HEK293T (cell line): ENCODE measurements around the gene NCCRP1.
"Not testable (repeated sequence)": the region's sequence is repeated elsewhere in the genome, so short reads cannot be mapped to it uniquely, and the experiment has no call there.

Experiments used
- CTCF ChIA-PET: fragments of 350-600 bp; formaldehyde crosslinking; extraction: SDS; loops from one replicate; lab custom pipeline; 2021; ENCODE audit warnings: antibody characterized with exemption, inconsistent platforms; lab: Yijun Ruan, JAX
- POLR2A ChIA-PET: fragments of 350-600 bp; formaldehyde crosslinking; extraction: SDS; loops from one replicate; lab custom pipeline; 2020; ENCODE audit warnings: antibody characterized with exemption, inconsistent platforms; lab: Yijun Ruan, JAX
- DNase-seq: peaks from one replicate; pipeline ENCODE4 v3.0.0; 2012; ENCODE audit warnings: mixed read lengths; ENCODE audit errors: extremely low spot score
- ARNT ChIP-seq: fragments of 450-650 bp; IDR thresholded peaks from 2 replicates; pipeline ENCODE4 v1.6.1; 2017; ENCODE audit warnings: mild to moderate bottlenecking
- BHLHE40 ChIP-seq: fragments of 450-650 bp; IDR thresholded peaks from 2 replicates; pipeline ENCODE4 v1.6.1; 2016; ENCODE audit warnings: mild to moderate bottlenecking, moderate library complexity, borderline replicate concordance
- CTBP1 ChIP-seq: fragments of 450-650 bp; IDR thresholded peaks from 2 replicates; pipeline ENCODE4 v1.6.1; 2016; ENCODE audit warnings: borderline replicate concordance
- ELF4 ChIP-seq: fragments of 450-650 bp; IDR thresholded peaks from 2 replicates; pipeline ENCODE4 v1.6.1; 2017; ENCODE audit warnings: antibody characterized with exemption
- FOXA1 ChIP-seq: fragments of 450-650 bp; IDR thresholded peaks from 2 replicates; pipeline ENCODE4 v1.6.1; 2016; ENCODE audit warnings: mild to moderate bottlenecking
- FOXK2 ChIP-seq: fragments of 450-650 bp; IDR thresholded peaks from 2 replicates; pipeline ENCODE4 v1.6.1; 2016; ENCODE audit warnings: mild to moderate bottlenecking
- FOXM1 ChIP-seq: fragments of 450-650 bp; IDR thresholded peaks from 2 replicates; pipeline ENCODE4 v1.6.1; 2017; ENCODE audit warnings: mild to moderate bottlenecking, borderline replicate concordance
- HDGF ChIP-seq: fragments of 450-650 bp; IDR thresholded peaks from 2 replicates; pipeline ENCODE4 v1.6.1; 2017; ENCODE audit warnings: antibody characterized with exemption, borderline replicate concordance
- L3MBTL2 ChIP-seq: fragments of 450-650 bp; conservative IDR thresholded peaks from 2 replicates; pipeline ENCODE4 v1.6.1; 2016; ENCODE audit warnings: mild to moderate bottlenecking
- LEF1 ChIP-seq: fragments of 450-650 bp; IDR thresholded peaks from 2 replicates; pipeline ENCODE4 v1.6.1; 2017; ENCODE audit warnings: mild to moderate bottlenecking, borderline replicate concordance
- NFRKB ChIP-seq: fragments of 450-650 bp; IDR thresholded peaks from 2 replicates; pipeline ENCODE4 v1.6.1; 2016; ENCODE audit warnings: mild to moderate bottlenecking, moderate library complexity
- SP1 ChIP-seq: fragments of 450-650 bp; IDR thresholded peaks from 2 replicates; pipeline ENCODE4 v1.6.1; 2017
- SUZ12 ChIP-seq: fragments of 450-650 bp; IDR thresholded peaks from 2 replicates; pipeline ENCODE4 v1.6.1; 2016; ENCODE audit warnings: mild to moderate bottlenecking
- TARDBP ChIP-seq: fragments of 450-650 bp; IDR thresholded peaks from 2 replicates; pipeline ENCODE4 v1.6.1; 2016
- ZNF384 ChIP-seq: fragments of 450-650 bp; IDR thresholded peaks from 2 replicates; pipeline ENCODE4 v1.6.1; 2016
- TF ChIP-seq, protein P1 (sequence below): fragments of 450-650 bp; IDR thresholded peaks from 2 replicates; pipeline ENCODE4 v1.6.1; 2016

The NCCRP1 gene

DNA sequence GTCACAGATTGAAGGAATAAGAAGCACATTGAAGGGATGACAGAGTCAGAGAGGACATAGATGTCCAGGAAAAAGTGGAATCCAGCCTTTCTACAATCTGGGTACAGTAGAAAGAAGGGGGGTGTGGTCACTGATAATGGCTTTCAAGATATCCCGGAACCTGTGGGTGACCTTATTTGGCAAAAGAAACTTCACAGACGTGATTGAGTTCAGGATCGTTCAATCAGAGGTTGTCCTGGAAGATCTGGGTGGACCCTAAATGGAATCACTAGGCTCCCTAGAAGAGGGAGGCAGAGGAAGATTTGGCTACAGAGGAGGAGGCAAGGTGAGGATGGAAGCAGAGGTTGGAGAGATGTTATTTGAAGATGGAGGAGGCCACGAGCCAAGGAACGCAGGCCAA, 20.3 kb downstream of the NCCRP1 start:
- DNase-seq: no peak
- ChIA-PET CTCF (no interaction called here), POLR2A (no interaction called here)
- TF ChIP-seq, protein P1, sequence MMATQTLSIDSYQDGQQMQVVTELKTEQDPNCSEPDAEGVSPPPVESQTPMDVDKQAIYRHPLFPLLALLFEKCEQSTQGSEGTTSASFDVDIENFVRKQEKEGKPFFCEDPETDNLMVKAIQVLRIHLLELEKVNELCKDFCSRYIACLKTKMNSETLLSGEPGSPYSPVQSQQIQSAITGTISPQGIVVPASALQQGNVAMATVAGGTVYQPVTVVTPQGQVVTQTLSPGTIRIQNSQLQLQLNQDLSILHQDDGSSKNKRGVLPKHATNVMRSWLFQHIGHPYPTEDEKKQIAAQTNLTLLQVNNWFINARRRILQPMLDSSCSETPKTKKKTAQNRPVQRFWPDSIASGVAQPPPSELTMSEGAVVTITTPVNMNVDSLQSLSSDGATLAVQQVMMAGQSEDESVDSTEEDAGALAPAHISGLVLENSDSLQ: no peak

DNA sequence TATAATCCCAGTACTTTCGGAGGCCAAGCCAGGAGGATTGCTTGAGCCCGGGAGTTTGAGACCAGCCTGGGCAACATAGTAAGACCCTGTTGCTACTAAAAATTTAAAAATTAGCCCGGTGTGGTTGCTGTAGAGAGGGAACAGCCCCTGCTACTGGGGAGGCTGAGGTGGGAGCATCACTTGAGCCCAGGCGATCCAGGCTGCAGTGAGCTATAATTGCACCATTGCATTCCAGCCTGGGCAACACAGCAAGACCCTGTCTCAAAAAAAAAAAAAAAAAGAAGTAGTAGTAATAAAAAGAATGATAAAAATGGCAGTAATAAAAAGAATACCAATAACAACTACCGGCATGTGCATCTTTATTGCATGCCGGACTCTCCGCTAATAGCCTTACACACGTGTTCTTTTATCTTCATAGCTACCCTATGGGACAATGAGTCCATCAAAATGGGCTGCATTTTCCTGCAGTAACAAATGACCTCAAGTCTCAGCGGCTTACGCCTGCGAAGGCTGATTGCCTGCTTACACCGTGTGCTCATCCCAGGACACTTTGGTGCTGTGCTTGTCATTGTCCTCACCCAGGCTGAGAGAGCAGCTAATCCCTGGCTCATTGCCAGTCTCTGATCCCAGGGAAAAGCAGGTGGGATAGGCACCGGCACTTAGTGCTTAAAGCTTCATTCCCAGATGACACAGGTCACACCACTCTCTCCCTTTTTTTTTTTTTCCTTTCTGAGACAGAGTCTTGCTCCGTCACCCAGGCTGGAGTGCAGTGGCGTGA, 21.7 kb downstream of the NCCRP1 start:
- no peak for DNase-seq
- CTCF ChIA-PET: interaction anchor here (0.6 to 0.7 kb wide), 2 partner anchors 32 to 111 kb away, joined by 3 to 7 read pairs; no protein-coding TSS in a partner anchor
- POLR2A ChIA-PET: no interaction called here
- no peak for TF ChIP-seq FOXK2
- TF ChIP-seq, protein P1: no peak
- no peak for TF ChIP-seq ELF4
- TF ChIP-seq ARNT: no peak
- no peak for TF ChIP-seq NFRKB
- TF ChIP-seq SUZ12: no peak
- TF ChIP-seq HDGF: no peak
- TF ChIP-seq CTBP1: no peak
- TF ChIP-seq ZNF384: no peak
- no peak for TF ChIP-seq BHLHE40
- TF ChIP-seq SP1: no peak
- no peak for TF ChIP-seq FOXA1
- TF ChIP-seq FOXM1: no peak
- TF ChIP-seq TARDBP: no peak
- TF ChIP-seq L3MBTL2: no peak
- TF ChIP-seq LEF1: no peak

DNA sequence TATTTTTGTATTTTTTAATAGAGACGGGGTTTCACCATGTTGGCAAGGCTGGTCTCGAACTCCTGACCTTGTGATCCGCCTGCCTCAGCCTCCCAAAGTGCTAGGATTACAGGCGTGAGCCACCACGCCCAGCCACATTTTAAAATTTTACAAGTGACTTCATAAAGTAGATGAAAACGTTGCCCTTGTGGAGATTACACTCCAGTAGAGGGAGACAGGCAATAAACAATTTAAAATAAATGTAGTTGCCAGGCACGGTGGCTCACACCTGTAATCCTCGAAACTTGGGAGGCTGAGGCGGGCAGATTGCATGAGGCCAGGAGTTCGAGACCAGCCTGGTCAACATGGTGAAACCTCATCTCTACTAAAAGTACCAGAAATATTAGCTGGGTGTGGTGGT, 22.3 kb downstream of the NCCRP1 start:
- DNase-seq, POLR2A ChIA-PET: not testable (repeated sequence)
- CTCF ChIA-PET: interaction anchor here (0.7 kb wide), 1 partner anchor 32 kb away, joined by 3 read pairs; no protein-coding TSS in a partner anchor

DNA sequence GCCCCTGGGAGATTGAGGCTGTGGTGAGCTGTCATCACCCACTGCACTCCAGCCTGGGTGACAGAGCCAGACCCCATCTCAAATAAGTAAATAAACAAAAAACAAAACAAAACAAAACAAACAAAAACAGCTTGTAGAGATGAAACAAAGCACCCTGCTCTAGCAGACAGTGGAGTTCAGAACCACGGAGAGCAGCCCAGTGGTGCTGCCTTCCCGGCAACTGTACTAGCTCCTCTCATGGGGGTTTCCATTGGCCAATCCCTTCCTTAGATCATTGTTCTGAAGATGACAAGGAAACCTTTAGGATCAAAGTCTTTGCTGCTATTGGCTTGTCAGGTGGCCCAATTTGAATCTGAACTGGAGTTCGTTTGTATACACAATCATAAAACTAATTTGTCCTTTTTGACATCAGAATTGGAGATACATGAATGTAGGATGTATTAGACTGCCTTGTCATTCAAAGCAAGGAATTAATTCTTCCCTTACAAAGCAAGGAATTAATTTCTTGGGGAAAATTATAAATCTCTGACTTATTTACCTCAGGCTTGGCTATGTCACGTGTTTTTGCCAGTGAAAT, 27.0 kb downstream of the NCCRP1 start:
- peak; percentile 45 for DNase-seq
- ChIA-PET CTCF (no interaction called here), POLR2A (no interaction called here)
- no peak for TF ChIP-seq CTBP1
- TF ChIP-seq HDGF: no peak
- TF ChIP-seq NFRKB: no peak
- TF ChIP-seq TARDBP: no peak
- TF ChIP-seq ELF4: no peak
- TF ChIP-seq ZNF384: no peak
- TF ChIP-seq BHLHE40: no peak
- TF ChIP-seq SUZ12: no peak
- no peak for TF ChIP-seq FOXM1
- no peak for TF ChIP-seq ARNT
- no peak for TF ChIP-seq FOXK2
- TF ChIP-seq, protein P1: no peak
- no peak for TF ChIP-seq L3MBTL2
- TF ChIP-seq SP1: no peak
- no peak for TF ChIP-seq LEF1
- no peak for TF ChIP-seq FOXA1

DNA sequence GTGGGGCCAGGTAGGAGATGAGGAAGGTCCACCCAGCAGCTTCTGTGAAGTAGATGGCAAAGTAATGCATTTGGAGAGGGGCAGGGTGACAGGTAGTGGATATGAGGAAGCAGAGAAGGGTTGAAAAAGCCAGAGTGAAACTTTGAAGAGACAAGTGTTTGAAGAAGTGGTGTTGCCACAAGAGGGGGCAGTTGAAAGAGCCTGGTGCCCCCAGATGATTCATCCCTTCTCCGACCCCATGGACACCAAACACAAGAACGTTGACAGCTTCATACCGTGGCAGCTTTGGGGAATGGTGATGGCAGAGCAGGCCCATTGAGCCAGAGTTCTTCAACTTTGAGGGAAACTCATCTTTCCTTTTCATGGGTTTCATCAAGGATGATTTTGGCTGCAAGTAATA, 28.1 kb downstream of the NCCRP1 start:
- TF ChIP-seq FOXK2 (no peak), FOXA1 (no peak), L3MBTL2 (no peak), SUZ12 (no peak), LEF1 (no peak), FOXM1 (no peak), HDGF (no peak), CTBP1 (no peak), ELF4 (no peak), SP1 (no peak), TARDBP (no peak), NFRKB (no peak), BHLHE40 (no peak), ZNF384 (no peak), ARNT (no peak)
- TF ChIP-seq, protein P1: no peak
- CTCF ChIA-PET: no interaction called here
- no peak for DNase-seq
- POLR2A ChIA-PET: no interaction called here
